ENCODE data around the gene C16orf74.

The C16orf74 gene

DNA sequence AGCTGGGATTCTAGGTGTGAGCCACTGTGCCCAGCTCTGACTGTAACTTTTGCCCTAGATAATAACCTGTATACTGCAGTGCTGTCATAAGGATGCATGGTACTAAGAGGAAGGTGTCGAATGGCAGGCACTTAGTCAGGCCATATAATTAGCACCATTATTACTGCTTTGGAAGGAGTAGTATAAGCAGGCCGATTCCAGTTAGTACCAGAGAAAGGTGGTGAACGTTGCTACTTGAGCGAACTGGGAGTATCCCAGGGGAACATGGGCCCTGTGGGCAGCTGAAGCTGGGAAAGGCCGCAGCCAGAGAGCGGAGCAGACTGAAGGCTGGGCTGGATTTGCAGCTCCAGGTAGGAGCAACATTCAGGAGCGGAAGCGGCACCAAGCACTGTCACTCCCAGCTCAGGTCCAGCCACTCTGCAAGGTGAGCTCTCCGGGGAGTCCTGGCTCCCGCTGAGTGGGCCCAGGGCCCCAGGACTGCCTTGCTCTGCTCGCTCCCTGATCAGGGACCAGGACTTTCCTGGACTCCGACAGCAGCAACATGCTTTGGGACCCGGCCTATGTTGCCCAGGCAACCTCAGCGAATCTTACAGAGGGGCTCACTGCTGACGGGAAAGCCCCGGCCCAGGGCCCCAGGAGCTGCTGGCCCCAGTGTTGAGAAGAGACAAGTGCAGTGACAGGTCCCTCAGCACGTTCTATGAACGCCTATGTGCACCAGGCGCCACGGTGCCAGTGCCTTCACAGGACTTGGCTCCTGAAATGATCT, 28.6 kb downstream of the C16orf74 start:
- H3K36me3 ChIP-seq (ENCODE audit: low read length), result no peaks in the 10 kb centered on the region
- H3F3A ChIP-seq (ENCODE audit: insufficient read depth), result no peaks in the 10 kb centered on the region
- no peak overlapping the region for H3K27ac ChIP-seq (ENCODE audit: low read depth, low read length)

DNA sequence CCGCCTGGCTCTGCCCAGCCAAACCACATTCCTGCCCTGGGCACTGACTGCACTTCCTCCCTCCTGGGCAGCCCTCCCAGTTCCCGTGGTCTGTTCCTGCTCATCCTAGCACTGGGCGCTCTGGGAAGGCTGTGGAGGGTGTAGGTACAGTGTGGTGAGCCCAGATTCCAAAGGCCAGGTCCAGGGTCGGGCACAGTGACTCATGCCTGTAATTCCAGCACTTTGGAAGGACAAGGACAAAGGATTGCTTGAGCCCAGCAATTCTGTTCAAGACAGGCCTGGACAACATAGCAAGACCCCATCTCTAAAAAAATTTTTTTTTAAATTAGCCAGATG, 30.6 kb downstream of the C16orf74 start:
- H3K79me2 ChIP-seq (ENCODE audit: insufficient read depth, low read length), result no peaks in the 10 kb centered on the region
- no peak overlapping the region for H3K27ac ChIP-seq (ENCODE audit: low read depth, low read length)
- H3K36me3 ChIP-seq (ENCODE audit: low read length), result no peaks in the 10 kb centered on the region
- H3K9me2 ChIP-seq (replicated peaks; ENCODE audit: insufficient read depth, low read length), result no peaks in the 10 kb centered on the region
- no peak overlapping the region for H2AFZ ChIP-seq (ENCODE audit: low read depth, low read length, severe bottlenecking)
- H3K4me2 ChIP-seq (ENCODE audit: low read depth, low read length, poor library complexity, severe bottlenecking), result no peak overlapping the region
- no peak overlapping the region for H3K9ac ChIP-seq (ENCODE audit: low read length)
- no peaks in the 10 kb centered on the region for H3K27me3 ChIP-seq (ENCODE audit: low read length)
- no peaks in the 10 kb centered on the region for H3F3A ChIP-seq (ENCODE audit: insufficient read depth)
- no peaks in the 10 kb centered on the region for H4K20me1 ChIP-seq (ENCODE audit: low read depth, low read length)
- TF ChIP-seq EZH2phosphoT487 (conservative IDR thresholded peaks at IDR 0.05; ENCODE audit: low read length), result no peak
- TF ChIP-seq, protein P1, sequence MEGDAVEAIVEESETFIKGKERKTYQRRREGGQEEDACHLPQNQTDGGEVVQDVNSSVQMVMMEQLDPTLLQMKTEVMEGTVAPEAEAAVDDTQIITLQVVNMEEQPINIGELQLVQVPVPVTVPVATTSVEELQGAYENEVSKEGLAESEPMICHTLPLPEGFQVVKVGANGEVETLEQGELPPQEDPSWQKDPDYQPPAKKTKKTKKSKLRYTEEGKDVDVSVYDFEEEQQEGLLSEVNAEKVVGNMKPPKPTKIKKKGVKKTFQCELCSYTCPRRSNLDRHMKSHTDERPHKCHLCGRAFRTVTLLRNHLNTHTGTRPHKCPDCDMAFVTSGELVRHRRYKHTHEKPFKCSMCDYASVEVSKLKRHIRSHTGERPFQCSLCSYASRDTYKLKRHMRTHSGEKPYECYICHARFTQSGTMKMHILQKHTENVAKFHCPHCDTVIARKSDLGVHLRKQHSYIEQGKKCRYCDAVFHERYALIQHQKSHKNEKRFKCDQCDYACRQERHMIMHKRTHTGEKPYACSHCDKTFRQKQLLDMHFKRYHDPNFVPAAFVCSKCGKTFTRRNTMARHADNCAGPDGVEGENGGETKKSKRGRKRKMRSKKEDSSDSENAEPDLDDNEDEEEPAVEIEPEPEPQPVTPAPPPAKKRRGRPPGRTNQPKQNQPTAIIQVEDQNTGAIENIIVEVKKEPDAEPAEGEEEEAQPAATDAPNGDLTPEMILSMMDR (IDR thresholded peaks at IDR 0.05; ENCODE audit: insufficient read depth, low read length, poor library complexity, severe bottlenecking), result no peak
- H3K4me3 ChIP-seq (ENCODE audit: insufficient read depth, low read length, poor library complexity, severe bottlenecking), result no peak overlapping the region
- H3K9me3 ChIP-seq (ENCODE audit: insufficient read depth, low read length), result no peaks in the 10 kb centered on the region

More for the DNA sequence above, 28.6 kb downstream of the C16orf74 start:
- Histone ChIP-seq H3K4me3 (ENCODE audit: insufficient read depth, low read length, poor library complexity, severe bottlenecking) (no peak overlapping the region), H3K9ac (ENCODE audit: low read length) (no peak overlapping the region), H2AFZ (ENCODE audit: low read depth, low read length, severe bottlenecking) (no peak overlapping the region), H3K9me3 (ENCODE audit: insufficient read depth, low read length) (no peaks in the 10 kb centered on the region), H3K79me2 (ENCODE audit: insufficient read depth, low read length) (no peaks in the 10 kb centered on the region), H4K20me1 (ENCODE audit: low read depth, low read length) (no peaks in the 10 kb centered on the region; the same call in 1 of the 2 replicates), H3K27me3 (ENCODE audit: low read length) (no peaks in the 10 kb centered on the region), H3K4me2 (ENCODE audit: low read depth, low read length, poor library complexity, severe bottlenecking) (no peak overlapping the region), H3K9me2 (replicated peaks; ENCODE audit: insufficient read depth, low read length) (no peaks in the 10 kb centered on the region)
- no peak for TF ChIP-seq EZH2phosphoT487 (conservative IDR thresholded peaks at IDR 0.05; ENCODE audit: low read length)
- TF ChIP-seq, protein P1 (IDR thresholded peaks at IDR 0.05; ENCODE audit: insufficient read depth, low read length, poor library complexity, severe bottlenecking), result no peak

DNA sequence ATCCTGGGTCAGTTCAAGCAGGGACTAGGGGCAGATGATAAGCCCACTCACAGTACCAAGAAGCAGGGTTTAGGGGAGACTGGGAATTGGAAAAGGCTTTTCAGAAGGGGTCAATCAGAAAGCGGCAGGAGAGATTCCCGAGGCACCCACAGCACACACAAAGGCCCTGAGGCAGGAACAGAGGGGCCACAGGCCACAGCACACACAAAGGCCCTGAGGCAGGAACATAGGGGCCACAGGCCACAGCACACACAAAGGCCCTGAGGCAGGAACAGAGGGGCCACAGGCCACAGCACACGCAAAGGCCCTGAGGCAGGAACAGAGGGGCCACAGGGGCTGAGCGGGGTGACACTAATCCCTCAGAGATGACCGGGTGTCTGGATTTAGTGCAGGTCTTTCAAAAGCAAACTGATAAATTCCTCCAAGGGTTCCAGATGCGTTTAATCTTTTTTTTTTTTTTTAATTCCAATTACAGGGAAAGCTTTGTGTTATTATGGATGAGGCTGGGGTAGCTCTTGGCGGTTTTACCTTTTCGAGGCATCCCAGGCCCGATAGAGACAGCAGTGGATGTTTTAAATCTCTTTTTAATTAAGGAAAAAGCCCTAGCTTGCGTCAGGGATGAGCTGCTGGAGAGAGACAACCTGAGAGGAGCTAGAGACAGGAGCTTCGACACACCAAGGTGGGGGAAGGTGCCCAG, 31.1 kb downstream of the C16orf74 start:
- Histone ChIP-seq H4K20me1 (ENCODE audit: low read depth, low read length) (no peaks in the 10 kb centered on the region), H3K9me2 (replicated peaks; ENCODE audit: insufficient read depth, low read length) (no peaks in the 10 kb centered on the region), H3K27me3 (ENCODE audit: low read length) (no peaks in the 10 kb centered on the region), H3K4me3 (ENCODE audit: insufficient read depth, low read length, poor library complexity, severe bottlenecking) (no peak overlapping the region), H2AFZ (ENCODE audit: low read depth, low read length, severe bottlenecking) (no peak overlapping the region), H3K27ac (ENCODE audit: low read depth, low read length) (no peak overlapping the region), H3K79me2 (ENCODE audit: insufficient read depth, low read length) (no peaks in the 10 kb centered on the region), H3F3A (ENCODE audit: insufficient read depth) (no peaks in the 10 kb centered on the region), H3K36me3 (ENCODE audit: low read length) (no peaks in the 10 kb centered on the region), H3K9me3 (ENCODE audit: insufficient read depth, low read length) (no peaks in the 10 kb centered on the region), H3K9ac (ENCODE audit: low read length) (no peak overlapping the region), H3K4me2 (ENCODE audit: low read depth, low read length, poor library complexity, severe bottlenecking) (no peak overlapping the region)
- TF ChIP-seq, protein P1 (IDR thresholded peaks at IDR 0.05; ENCODE audit: insufficient read depth, low read length, poor library complexity, severe bottlenecking), result no peak
- no peak for TF ChIP-seq EZH2phosphoT487 (conservative IDR thresholded peaks at IDR 0.05; ENCODE audit: low read length)

Data from SU-DHL-6 (cell line).